GM18498 (cell line): Measurements from ENCODE around the gene RNF130.
A peak's percentile ranks its signal among the peaks of the same experiment; 100 is the strongest.
"Not testable (repeated sequence)": the region's sequence is repeated elsewhere in the genome, so short reads cannot be mapped to it uniquely, and the experiment has no call there.

Experiments
- ATAC-seq: cut with Tn5 transposase; IDR thresholded peaks from one replicate; pipeline ENCODE4 v1.9.1; 2021; ENCODE audit warnings: mild to moderate bottlenecking, moderate library complexity; ENCODE audit not compliant: unreplicated experiment

Gene RNF130

GRCh38 chr5:179980767-179981166 lies 90.8 kb downstream of the RNF130 start:
- no peak for ATAC-seq

DNA sequence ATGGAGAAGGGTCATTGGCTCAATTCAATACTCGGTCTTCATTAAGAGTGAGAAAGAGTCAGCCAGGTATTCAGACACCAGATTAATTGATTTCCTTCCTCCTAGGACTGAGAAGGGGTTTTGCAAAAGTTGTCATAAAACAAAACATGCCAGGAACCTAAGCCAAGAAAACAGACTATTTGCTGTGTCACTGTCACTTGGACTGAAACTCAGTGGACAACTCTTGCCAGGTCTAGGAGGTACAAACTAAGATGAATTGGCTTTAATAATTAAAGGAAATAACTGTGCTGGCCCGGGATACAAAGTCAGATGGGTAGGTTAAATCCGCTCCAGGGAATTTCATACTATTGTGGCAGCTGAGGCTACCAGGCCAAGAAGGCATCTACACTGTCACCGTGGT lies 92.8 kb downstream of the RNF130 start:
- ATAC-seq = no peak

GRCh38 chr5:179975713-179976134 lies 95.8 kb downstream of the RNF130 start:
- no peak for ATAC-seq

DNA sequence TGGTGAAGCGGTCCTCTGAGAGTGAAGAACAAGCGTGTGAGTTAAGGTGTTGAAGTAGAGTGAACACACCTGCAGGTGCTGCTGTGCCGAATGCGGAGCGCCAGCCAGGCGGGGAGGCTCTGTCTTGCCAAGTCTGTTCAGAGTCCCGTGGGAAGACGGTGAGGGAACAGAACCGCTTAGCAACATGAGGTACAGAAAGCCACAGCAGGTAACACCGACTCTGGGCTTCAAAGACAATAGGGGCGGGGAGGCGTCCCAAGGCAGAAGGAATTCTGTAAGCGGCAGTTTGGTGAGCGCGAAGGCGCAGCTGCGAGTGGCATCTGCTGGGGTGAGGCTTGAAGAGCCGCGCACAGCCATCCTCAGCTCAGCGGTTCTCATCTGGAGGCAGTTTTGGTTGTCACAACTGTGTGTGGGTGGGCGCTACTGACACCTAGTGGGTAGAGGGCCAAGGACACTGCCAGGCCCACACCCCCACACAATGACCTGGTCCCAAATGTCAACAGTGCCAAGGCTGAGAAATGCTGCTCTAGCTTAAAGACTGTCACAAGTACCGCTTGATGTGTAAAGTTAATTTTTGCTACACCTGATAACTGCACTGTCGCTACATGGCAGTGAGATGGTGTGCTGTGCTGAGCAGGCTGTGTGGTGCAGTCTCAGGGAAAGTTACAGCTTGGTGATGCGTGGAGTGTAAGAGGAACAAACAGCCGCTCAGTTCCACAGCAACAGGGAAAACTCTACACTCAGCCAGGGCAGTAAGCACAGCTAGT lies 96.4 kb downstream of the RNF130 start:
- peak; percentile 73 for ATAC-seq

DNA sequence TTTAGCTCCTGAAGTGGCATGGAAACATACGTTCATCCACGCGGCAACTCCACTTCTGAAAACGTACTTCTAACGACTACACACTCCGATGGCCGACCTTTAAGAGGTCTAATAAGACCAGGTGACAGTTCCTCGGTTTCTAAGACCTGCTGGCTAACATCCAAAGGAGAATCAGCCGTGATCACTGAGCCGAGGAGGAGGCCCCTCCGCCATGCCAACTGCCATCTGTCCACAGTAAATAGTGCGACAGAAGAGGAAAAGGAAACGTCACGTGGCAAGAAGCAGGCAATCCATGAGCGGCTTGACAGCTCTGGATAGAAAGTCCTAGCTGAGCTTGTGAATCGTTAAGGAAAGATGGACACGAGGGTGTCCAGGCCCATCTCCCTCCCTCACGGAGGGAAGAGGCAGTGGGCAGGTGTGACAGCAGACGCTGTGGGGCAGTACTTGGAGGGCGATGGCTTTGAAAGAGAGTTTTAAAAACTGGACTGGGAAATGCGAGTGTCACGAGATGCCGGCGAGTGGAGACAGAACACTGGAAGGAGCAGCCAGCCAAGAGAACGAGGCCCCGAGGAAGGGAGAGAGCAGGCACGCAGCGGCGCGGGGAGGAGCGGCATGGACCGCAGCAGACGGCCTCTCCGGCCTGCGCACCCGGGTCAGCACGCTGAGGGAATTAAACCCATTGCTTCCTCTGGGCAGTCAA lies 97.2 kb downstream of the RNF130 start:
- ATAC-seq = no peak

DNA sequence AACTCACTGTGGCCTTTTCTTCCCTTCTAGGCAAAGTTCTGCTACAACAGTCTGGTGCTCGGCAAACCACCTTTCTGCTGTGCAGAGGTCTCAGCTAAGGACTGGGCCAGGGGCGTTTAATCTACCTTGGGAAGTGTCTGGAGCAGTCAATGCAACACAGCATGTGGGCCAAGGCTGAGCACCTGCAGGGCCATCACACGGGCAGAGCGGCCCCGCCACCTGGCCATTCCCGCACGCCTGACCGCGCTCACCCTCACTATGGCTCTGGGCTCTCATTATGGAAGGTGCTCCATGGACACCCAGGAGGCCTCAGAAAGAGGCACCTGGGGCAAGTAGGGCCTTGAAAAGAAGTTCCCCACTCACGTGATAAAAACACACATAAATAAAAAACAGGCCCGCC lies 98.2 kb downstream of the RNF130 start:
- ATAC-seq = no peak

GRCh38 chr5:179969110-179969509 lies 102.4 kb downstream of the RNF130 start:
- no peak for ATAC-seq

DNA sequence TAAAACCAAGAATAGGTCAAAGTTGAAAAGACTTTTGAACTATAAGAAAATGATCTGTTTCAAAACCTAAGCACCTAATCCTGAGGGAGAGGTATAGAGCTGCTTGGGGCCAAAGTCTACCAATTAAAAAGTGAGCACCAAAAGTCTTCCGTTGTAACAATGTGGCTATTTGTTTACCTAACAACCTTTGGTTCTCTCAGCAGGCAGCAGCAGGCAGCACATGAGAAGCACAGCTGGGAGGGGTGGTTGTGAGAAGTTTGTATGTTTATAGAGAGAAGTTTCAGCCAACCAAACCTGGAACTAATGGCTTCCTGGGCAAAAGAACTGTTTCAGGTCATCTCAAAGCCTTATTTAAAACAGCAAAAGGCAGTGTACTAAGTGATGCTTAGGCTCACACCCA lies 104.1 kb downstream of the RNF130 start:
- ATAC-seq = no peak

DNA sequence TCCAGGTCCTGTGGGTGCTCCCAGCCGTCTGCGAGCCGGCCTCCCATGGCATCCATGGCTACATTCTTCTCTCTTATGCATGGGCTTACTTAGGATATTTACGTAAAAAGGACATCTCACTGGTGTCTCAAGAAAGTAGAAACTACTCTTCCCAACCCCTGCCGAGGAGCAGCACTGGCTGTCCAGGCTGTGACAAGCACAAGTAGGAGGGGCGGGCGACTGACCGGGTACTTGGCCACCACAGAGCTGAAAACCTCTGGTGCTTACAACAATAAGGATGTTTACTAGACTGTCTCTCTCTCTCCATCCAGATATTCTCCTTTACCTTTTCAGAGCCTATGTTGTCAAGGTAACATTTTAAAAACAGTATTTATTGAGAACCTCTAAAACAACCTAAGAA lies 107.5 kb downstream of the RNF130 start:
- no peak for ATAC-seq

DNA sequence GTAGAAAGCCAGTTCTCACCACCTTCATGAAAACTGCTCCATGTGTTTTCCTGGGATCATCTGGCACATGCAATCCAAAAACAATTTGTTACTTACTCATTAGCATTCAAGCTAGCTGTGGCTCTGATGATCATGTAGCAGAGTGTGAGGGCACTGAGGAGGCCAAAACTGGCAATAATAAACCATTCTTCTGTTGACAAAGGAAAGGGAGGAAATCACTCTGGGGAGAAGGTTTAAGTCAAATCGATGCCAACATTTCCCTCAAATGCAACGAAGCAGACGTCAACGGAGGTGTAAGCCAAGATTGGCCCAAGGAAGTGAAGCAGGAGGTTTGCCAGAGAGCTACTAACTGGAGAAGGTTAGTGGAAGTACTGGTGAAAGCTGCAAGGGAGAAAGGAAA lies 108.2 kb downstream of the RNF130 start:
- no peak for ATAC-seq

DNA sequence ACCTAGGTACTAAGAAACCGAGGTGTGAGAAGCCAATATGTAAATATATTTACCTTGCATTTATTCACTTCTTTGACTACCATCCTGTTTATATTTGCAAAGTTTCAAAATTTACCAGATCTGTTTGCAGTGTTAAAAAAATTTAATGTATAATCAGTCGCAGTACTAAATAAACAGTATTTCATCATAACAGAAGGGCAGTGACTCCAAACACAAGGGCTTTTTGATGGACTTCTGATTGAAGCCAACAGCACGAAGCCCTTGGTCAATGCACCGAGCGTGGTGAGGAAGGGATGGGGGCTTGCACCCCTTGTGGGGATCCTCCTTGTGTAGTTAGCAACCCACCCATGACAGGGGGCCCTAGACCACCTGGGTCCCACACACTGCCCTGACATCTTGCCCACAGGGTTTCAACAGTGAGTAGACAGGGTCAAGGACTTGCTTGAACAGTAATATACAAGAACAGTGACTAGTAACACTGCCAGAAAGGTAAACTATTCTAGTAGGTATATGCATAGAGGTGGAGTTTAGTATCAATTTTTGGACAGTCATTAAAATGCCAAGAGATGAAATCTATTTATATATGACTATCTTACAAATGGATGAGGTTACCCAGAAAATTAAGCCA lies 111.2 kb downstream of the RNF130 start:
- ATAC-seq = no peak

DNA sequence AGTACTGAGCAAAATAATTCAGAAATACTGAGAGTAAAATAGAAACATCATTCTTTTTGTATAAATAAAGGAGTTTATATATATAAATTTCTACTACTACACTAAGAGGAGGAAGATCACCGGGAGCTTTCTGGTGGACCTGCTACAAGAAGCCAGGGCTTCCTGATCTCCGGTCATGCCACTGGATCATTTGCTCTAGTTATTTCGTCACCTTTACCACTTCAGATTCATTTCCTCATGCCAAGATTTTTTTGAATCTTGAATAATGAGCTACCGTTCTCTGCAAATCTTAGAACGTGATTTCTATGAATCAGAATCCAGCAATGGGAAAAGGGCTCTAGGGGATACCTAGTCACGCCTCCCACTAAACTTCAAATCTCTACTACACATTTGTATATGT lies 111.9 kb downstream of the RNF130 start:
- ATAC-seq = no peak

GRCh38 chr5:179959118-179959517 lies 112.4 kb downstream of the RNF130 start:
- ATAC-seq = not testable (repeated sequence)

DNA sequence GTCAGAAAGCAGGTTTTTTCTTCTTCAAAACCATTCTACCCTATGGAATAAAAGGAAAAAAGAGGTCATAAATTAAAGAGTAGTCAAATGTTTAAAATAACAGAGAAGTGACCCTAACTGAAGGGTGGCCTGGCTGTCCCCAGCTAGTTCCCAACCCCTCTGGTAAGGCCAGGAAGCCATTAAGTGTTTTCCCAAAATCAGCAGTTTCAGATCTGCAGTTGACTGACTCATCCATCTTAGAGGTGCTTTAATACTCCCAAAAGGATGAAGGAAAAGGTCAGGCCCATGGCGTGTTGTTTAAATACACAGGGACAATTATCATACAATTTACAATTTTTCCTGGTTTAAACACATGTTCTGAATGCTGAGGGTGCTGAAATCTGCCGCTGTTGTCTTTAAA lies 115.9 kb downstream of the RNF130 start:
- no peak for ATAC-seq

DNA sequence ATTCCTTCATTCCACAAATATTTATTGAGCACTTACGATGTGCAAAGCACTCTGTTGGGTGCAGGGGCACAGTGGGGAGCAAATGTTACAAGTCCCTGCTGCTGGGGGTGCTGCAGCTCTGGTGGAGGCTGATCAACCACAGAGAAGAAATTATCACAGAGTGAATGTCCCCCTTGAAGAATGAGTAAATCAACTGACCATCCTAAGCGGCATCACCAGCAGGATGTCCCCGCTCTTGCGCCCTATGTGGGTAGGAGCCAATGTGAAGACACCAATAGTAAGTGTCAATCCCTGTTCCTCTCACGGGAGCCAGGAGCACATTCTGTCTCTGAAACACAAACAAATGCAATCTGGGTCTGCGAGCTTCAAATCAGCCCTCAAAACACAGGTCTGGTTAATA lies 116.5 kb downstream of the RNF130 start:
- ATAC-seq = no peak

DNA sequence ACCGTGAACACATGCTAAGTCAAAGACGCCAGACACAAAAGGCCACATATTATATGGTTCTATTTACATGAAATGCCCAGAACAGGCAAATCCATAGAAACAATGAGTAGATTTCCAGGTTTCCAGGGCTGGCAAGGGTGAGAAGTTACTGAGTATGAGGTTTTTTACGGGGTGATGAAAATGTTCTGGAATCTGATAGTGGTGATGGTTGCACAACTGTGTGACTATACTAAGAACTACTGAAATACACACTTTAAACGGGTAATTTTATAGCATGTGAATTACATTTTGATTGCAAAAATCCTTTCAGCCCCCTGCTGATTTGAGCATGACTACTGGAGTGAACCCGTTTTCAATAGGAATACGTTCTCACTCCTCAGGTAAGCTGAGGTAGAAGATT lies 117.1 kb downstream of the RNF130 start:
- no peak for ATAC-seq

DNA sequence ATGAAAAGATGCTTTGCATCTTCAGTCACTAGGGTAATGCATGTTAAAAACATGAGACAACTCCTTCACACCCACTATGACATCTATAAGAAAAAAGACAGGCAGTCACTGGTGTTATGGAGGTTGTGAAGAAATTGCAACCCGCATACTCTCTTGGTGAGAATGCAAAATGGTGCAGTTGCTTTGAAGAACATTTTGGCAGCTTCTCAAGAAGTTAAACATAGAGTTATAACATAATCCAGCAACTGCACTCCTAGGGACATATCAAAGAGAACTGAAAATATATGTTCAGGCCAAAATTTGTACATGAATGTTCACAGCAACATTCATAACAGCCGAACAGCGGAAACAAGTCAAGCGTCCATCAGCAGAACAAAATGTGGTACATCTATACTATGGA lies 117.6 kb downstream of the RNF130 start:
- no peak for ATAC-seq

DNA sequence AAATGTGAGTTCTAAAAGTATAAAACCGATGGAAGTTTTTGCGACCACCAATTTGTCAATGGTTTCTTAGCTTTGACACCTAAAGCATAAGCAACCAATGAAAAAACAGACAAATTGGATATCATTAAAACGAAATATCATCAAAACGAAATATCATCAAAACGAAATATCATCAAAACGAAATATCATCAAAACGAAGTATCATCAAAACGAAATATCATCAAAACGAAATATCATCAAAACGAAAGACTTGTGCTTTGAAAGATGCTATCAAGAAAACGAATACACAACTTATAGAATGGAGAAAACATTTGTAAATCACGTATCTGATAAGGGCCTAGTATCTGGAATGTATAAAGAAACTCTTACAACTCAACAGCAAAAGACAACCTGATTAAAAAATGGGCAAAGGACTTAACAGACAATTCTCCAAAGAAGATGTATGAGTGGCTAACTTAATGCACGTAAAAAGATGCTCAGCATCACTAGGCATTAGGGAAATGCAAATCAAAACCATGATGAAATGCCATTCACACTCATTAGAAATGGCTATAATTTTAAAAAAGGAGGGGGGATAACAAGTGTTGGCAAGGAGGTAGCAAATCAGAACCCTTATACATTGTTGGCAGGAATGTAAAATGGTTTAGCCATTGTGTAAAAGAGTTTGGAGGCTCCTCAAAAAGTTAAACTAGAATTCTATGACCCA lies 134.4 kb downstream of the RNF130 start:
- ATAC-seq = no peak

DNA sequence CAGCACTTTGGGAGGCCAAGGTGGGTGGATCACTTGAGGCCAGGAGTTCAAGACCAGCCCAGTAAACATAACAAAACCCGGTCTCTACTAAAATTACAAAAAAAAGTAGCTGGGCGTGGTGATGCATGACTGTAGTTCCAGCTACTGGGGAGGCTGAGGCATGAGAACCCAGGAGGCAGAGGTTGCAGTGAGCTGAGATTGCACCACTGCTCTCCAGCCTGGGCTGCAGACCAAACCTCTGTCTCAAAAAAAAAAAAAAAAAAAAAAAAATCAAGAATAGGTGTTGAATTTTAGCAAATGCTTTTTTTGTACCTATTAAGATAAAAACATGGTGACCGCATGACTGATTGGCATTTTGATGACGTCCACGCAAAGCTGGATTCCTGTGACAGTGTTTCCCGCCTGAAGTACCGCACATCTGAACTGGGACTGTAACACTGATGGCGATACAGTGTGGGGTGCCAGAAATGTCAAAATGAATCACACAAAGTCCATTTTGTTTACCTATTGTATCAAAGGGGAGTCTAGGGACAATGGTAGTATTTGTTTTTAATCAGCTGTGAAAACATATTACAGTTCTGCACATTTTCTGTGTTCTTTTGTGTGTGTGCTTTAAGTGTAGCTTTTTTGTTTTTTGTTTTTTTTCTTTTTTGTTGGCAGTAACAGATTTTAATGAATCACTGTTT lies 140.6 kb downstream of the RNF130 start:
- no peak for ATAC-seq

DNA sequence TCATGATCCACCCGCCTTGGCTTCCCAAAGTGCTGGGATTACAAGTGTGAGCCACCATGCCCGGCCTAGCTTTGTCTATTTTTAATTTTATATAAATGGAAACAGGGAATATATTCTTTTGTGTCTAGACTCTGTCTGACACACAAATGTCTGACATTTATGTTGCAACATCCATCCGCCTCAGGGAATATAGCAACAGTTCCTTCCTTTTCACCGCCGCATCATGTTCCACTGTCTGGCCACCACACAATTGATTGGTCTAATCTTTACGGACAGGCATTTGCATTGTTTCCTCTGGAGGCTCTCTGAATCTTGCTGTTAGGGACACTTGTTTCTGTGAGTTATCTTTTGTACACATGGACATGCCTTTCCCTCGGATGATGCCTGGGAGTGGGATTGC lies 143.7 kb downstream of the RNF130 start:
- ATAC-seq = no peak

- no peak for ATAC-seq
Measured at GRCh38 chr5:179926657-179927056, 144.9 kb downstream of the RNF130 start.
